Panc1 (cell line): ENCODE data around the gene MAP3K20. TPM values are rescaled to one million over a fixed set of nuclear protein-coding genes. Genes with fewer than 3 reads are reported as not detected.
A peak's percentile ranks its signal among the peaks of the same experiment; 100 is the strongest.

ENCODE experiments used
- ATAC-seq: fragments of 200-7000 bp; cut with Tn5 transposase; 2 replicates; pipeline ENCODE4 v1.9.1; 2020; ENCODE audit warnings: mild to moderate bottlenecking, moderate library complexity
- BruUV-seq: library from RNA; stranded (reverse); fragments of 400-500 nt; replicated peaks from 2 replicates; lab custom pipeline; 2021; lab: Mats Ljungman, UMichigan
- CTCF ChIA-PET: fragments of 300-600 bp; sonication (Branson Sonifier 250); formaldehyde crosslinking; loops from one replicate; lab custom pipeline; 2022; ENCODE audit warnings: antibody characterized with exemption; lab: Charles Lee
- POLR2A ChIA-PET: fragments of 300-600 bp; sonication (Branson Sonifier 250); formaldehyde crosslinking; loops from one replicate; lab custom pipeline; 2022; ENCODE audit warnings: antibody characterized with exemption; lab: Charles Lee
- DNase-seq: peaks from one replicate; pipeline ENCODE4 v3.0.0-alpha.2; 2010; ENCODE audit warnings: low read depth, low spot score
- H3K27ac ChIP-seq: 2 replicates; pipeline ENCODE4 v1.5.1; 2011; ENCODE audit warnings: mild to moderate bottlenecking, low read length, inconsistent platforms
- H3K27me3 ChIP-seq: fragments of 200-500 bp; sonication (Bioruptor generic); 2 replicates; pipeline ENCODE4 v1.6.0; 2014; ENCODE audit warnings: low read length, inconsistent platforms; ENCODE audit not compliant: control insufficient read depth, insufficient read depth
- H3K36me3 ChIP-seq: fragments of 200-500 bp; sonication (Bioruptor generic); 2 replicates; pipeline ENCODE4 v1.5.1; 2014; ENCODE audit warnings: inconsistent platforms, mild to moderate bottlenecking, low read length, moderate library complexity; ENCODE audit not compliant: control insufficient read depth, insufficient read depth
- H3K4me1 ChIP-seq: 2 replicates; pipeline ENCODE4 v1.5.1; 2011; ENCODE audit warnings: inconsistent platforms, mild to moderate bottlenecking, low read length, moderate library complexity; ENCODE audit not compliant: control insufficient read depth, insufficient read depth
- H3K4me3 ChIP-seq, 2 experiments: 2 replicates each; pipeline ENCODE4 v1.5.1; 2011 to 2012; ENCODE audit warnings: low read depth in 2 of 2, low read length in 2 of 2, mild to moderate bottlenecking in 2 of 2, inconsistent platforms in 1 of 2, moderate library complexity in 1 of 2
- H3K9me3 ChIP-seq: fragments of 200-500 bp; sonication (Bioruptor generic); 2 replicates; pipeline ENCODE4 v1.5.1; 2014; ENCODE audit warnings: low read depth, mild to moderate bottlenecking, inconsistent platforms, low read length, moderate library complexity; ENCODE audit not compliant: control insufficient read depth, insufficient read depth
- POLR2AphosphoS5 ChIP-seq: IDR thresholded peaks from 2 replicates; pipeline ENCODE4 v1.6.1; 2012; ENCODE audit warnings: mild to moderate bottlenecking, low read depth, low read length, moderate library complexity
- SIN3A ChIP-seq: IDR thresholded peaks from 2 replicates; pipeline ENCODE4 v1.6.1; 2012; ENCODE audit warnings: low read depth, mild to moderate bottlenecking, low read length, moderate library complexity, borderline replicate concordance; ENCODE audit not compliant: insufficient read depth
- TCF7L2 ChIP-seq: IDR thresholded peaks from 2 replicates; pipeline ENCODE4 v1.6.1; 2011; ENCODE audit warnings: mild to moderate bottlenecking, low read depth, low read length, inconsistent platforms
- in situ Hi-C: cut with HindIII; loops from 2 replicates; pipeline ENCODE4 v1.10.0; 2016; ENCODE audit warnings: low sequenced_read_pairs, low pct_unique_long_range_greater_than_20kb
- intact Hi-C: fragments of 100-400 bp; cut with micrococcal nuclease; formaldehyde crosslinking; loops from one replicate; pipeline ENCODE4 v1.10.0; 2022; ENCODE audit not compliant: unreplicated experiment
- total RNA-seq: library from RNA; stranded (reverse); gene quantifications from one replicate; pipeline ENCODE4 v1.2.1, GENCODE V29; 2021; ENCODE audit not compliant: unreplicated experiment
- TF ChIP-seq, protein P1 (sequence below): fragments of 450-650 bp; IDR thresholded peaks from 2 replicates; pipeline ENCODE4 v1.5.1; 2017; ENCODE audit warnings: mild to moderate bottlenecking
- TF ChIP-seq, protein P2 (sequence below), 2 experiments: IDR thresholded peaks; 2 replicates each; pipeline ENCODE4 v1.6.1; 2011 to 2012; ENCODE audit warnings: low read depth in 2 of 2, control low read depth in 1 of 2, low read length in 1 of 2, mild to moderate bottlenecking in 1 of 2, moderate library complexity in 1 of 2; ENCODE audit not compliant: insufficient read depth in 1 of 2

Gene MAP3K20
- total RNA-seq, 1 experiment from 2014 or later, result 121 TPM

DNA sequence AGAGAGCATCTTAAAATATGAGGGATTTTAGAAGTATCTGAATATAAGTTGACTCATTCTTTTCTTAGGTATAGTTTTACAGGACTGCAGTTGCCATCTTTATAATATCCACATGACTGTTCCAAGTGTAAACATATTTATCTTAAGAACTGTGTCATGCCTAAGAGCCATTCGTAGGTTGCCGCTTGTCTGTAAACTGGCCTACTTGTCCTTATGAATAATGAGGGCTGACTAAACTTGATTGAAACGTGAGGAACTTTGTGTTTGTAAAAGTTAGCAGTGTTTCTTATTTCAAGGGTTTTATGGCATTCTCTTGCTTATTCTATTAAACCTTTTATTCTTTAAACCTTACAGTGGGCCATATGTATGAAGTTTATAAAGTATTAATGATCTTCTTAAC lies 99.6 kb downstream of the MAP3K20 start:
- H3K27me3 ChIP-seq, result no peaks in the 10 kb centered on the region
- DNase-seq (no peak), ATAC-seq (peak; percentile 86)
- H3K27ac ChIP-seq, result peak overlapping the region; percentile 77
- no TSS peak for BruUV-seq
- H3K36me3 ChIP-seq, result peaks cover under 1% of the 10 kb centered on the region; the same call in 1 of the 2 replicates
- CTCF ChIA-PET, result no interaction called here
- in situ Hi-C loops (no loop called here), intact Hi-C loops (no loop called here)
- H3K4me3 ChIP-seq, result no peak overlapping the region
- no peaks in the 10 kb centered on the region for H3K9me3 ChIP-seq
- TF ChIP-seq TCF7L2 (no peak), SIN3A (no peak), POLR2AphosphoS5 (no peak)
- TF ChIP-seq, protein P1, sequence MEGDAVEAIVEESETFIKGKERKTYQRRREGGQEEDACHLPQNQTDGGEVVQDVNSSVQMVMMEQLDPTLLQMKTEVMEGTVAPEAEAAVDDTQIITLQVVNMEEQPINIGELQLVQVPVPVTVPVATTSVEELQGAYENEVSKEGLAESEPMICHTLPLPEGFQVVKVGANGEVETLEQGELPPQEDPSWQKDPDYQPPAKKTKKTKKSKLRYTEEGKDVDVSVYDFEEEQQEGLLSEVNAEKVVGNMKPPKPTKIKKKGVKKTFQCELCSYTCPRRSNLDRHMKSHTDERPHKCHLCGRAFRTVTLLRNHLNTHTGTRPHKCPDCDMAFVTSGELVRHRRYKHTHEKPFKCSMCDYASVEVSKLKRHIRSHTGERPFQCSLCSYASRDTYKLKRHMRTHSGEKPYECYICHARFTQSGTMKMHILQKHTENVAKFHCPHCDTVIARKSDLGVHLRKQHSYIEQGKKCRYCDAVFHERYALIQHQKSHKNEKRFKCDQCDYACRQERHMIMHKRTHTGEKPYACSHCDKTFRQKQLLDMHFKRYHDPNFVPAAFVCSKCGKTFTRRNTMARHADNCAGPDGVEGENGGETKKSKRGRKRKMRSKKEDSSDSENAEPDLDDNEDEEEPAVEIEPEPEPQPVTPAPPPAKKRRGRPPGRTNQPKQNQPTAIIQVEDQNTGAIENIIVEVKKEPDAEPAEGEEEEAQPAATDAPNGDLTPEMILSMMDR, result no peak
- TF ChIP-seq, protein P2, sequence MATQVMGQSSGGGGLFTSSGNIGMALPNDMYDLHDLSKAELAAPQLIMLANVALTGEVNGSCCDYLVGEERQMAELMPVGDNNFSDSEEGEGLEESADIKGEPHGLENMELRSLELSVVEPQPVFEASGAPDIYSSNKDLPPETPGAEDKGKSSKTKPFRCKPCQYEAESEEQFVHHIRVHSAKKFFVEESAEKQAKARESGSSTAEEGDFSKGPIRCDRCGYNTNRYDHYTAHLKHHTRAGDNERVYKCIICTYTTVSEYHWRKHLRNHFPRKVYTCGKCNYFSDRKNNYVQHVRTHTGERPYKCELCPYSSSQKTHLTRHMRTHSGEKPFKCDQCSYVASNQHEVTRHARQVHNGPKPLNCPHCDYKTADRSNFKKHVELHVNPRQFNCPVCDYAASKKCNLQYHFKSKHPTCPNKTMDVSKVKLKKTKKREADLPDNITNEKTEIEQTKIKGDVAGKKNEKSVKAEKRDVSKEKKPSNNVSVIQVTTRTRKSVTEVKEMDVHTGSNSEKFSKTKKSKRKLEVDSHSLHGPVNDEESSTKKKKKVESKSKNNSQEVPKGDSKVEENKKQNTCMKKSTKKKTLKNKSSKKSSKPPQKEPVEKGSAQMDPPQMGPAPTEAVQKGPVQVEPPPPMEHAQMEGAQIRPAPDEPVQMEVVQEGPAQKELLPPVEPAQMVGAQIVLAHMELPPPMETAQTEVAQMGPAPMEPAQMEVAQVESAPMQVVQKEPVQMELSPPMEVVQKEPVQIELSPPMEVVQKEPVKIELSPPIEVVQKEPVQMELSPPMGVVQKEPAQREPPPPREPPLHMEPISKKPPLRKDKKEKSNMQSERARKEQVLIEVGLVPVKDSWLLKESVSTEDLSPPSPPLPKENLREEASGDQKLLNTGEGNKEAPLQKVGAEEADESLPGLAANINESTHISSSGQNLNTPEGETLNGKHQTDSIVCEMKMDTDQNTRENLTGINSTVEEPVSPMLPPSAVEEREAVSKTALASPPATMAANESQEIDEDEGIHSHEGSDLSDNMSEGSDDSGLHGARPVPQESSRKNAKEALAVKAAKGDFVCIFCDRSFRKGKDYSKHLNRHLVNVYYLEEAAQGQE (IDR thresholded peaks at IDR 0.05; ENCODE audit: insufficient read depth in 1 of 2, low read depth in 2 of 2, low read length in 1 of 2), result no peak
- H3K4me1 ChIP-seq, result peaks cover 26% of the 10 kb centered on the region
- POLR2A ChIA-PET, result interaction anchor here (0.6 kb wide), 1 partner anchor 12 kb away, joined by 7 read pairs; no protein-coding TSS in a partner anchor

DNA sequence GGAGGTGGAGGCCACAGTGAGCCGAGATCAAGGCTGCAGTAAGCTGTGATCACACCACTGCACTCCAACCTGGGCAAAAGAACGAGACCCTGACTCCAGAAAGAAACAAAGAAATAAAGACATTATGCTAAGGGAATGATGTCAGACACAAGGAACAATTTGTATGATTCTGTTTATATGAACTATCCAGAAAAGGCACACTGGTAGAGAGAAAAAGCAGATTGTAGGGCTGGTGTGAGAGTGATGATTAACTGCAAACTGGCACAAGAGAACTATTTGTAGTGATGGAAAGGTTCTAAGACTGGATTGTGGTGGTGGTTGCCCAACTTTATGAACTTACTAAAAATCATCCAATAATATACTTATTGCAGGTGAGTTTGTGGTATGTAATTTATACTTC lies 106.3 kb downstream of the MAP3K20 start:
- TF ChIP-seq, protein P1, result no peak
- no peak for TF ChIP-seq TCF7L2
- no peak for TF ChIP-seq SIN3A
- TF ChIP-seq, protein P2 (IDR thresholded peaks at IDR 0.05; ENCODE audit: insufficient read depth in 1 of 2, low read depth in 2 of 2, low read length in 1 of 2), result no peak
- TF ChIP-seq POLR2AphosphoS5, result no peak
- Histone ChIP-seq H3K36me3 (peaks cover 2% of the 10 kb centered on the region), H3K9me3 (no peaks in the 10 kb centered on the region), H3K27me3 (no peaks in the 10 kb centered on the region), H3K4me3 (no peak overlapping the region), H3K4me1 (peaks cover 47% of the 10 kb centered on the region), H3K27ac (peak overlapping the region; percentile 95)
- intact Hi-C loops (no loop called here), in situ Hi-C loops (no loop called here)
- BruUV-seq, result no TSS peak
- ChIA-PET POLR2A (interaction anchor here (0.6 kb wide), 2 partner anchors 12 to 1912 kb away, joined by 3 to 13 read pairs; no protein-coding TSS in a partner anchor), CTCF (interaction anchor here (0.6 kb wide), 1 partner anchor 72 kb away, joined by 5 read pairs; no protein-coding TSS in a partner anchor)
- DNase-seq (no peak), ATAC-seq (no peak)
